Measurements from ENCODE around the gene SPATA25.

GRCh38 chr20:45897289-45897688 is 9.9 kb upstream of the SPATA25 start:
- no peak for TF ChIP-seq POLR2A (IDR thresholded peaks at IDR 0.05)
- TF ChIP-seq CTCF (IDR thresholded peaks at IDR 0.05): no peak
- no peak for TF ChIP-seq EP300 (IDR thresholded peaks at IDR 0.05)
